ENCODE measurements around the gene VSX1.
A peak's percentile ranks its signal among the peaks of the same experiment; 100 is the strongest.

VSX1 gene

GRCh38 chr20:25082498-25082873 lies 545 bp upstream of the VSX1 start:
- no peak overlapping the region for H3K27ac ChIP-seq
- TF ChIP-seq ZFX (IDR thresholded peaks at IDR 0.05; ENCODE audit: borderline replicate concordance) (no peak), CTCF (IDR thresholded peaks at IDR 0.05) (0 out of 2 replicates have a peak, but pooled peaks have one; percentile 12)

- TF ChIP-seq ZFX (IDR thresholded peaks at IDR 0.05; ENCODE audit: borderline replicate concordance) (no peak), CTCF (IDR thresholded peaks at IDR 0.05) (no peak)
These were observed 744 bp downstream of the VSX1 start for GRCh38 chr20:25081065-25081729.

GRCh38 chr20:25079171-25079570 lies 2.8 kb downstream of the VSX1 start:
- no peak for TF ChIP-seq ZFX (IDR thresholded peaks at IDR 0.05; ENCODE audit: borderline replicate concordance)
- TF ChIP-seq CTCF (IDR thresholded peaks at IDR 0.05) = no peak
- H3K27ac ChIP-seq = no peak overlapping the region

More at GRCh38 chr20:25081065-25081729, 744 bp downstream of the VSX1 start:
- H3K27ac ChIP-seq = no peak overlapping the region

GRCh38 chr20:25078662-25079061 lies 3.3 kb downstream of the VSX1 start:
- no peak overlapping the region for H3K27ac ChIP-seq
- TF ChIP-seq ZFX (IDR thresholded peaks at IDR 0.05; ENCODE audit: borderline replicate concordance) (no peak), CTCF (IDR thresholded peaks at IDR 0.05) (no peak)

- no peak for TF ChIP-seq ZFX (IDR thresholded peaks at IDR 0.05; ENCODE audit: borderline replicate concordance)
- peak; percentile 43 for TF ChIP-seq CTCF (IDR thresholded peaks at IDR 0.05)
These were observed 4.3 kb downstream of the VSX1 start for GRCh38 chr20:25077610-25078169.

GRCh38 chr20:25076731-25077609 lies 5.0 kb downstream of the VSX1 start:
- no peak overlapping the region for H3K27ac ChIP-seq
- TF ChIP-seq ZFX (IDR thresholded peaks at IDR 0.05; ENCODE audit: borderline replicate concordance) (no peak), CTCF (IDR thresholded peaks at IDR 0.05) (peak; percentile 62)

More at GRCh38 chr20:25077610-25078169, 4.3 kb downstream of the VSX1 start:
- no peak overlapping the region for H3K27ac ChIP-seq

Data from 22Rv1 (cell line).